ENCODE results near the gene GOLIM4. TPM values are rescaled to one million over a fixed set of nuclear protein-coding genes. Genes with fewer than 3 reads are reported as not detected.

The GOLIM4 gene
- total and polyA plus RNA-seq, 2 of the 13 experiments (the other 11 are each of a cell fraction or from before 2014, with no cell fraction given): 10.9 to 47.7 TPM

- TF ChIP-seq ZBED4 (CRISPR knock-in tag; IDR thresholded peaks at IDR 0.05; ENCODE audit: borderline replicate concordance): no peak; the same call in 1 of the 2 replicates
- no peak for TF ChIP-seq KLF12 (CRISPR knock-in tag; IDR thresholded peaks at IDR 0.05; ENCODE audit: borderline replicate concordance)
- TF ChIP-seq ZNF772 (CRISPR knock-in tag; IDR thresholded peaks at IDR 0.05): no peak
- no peak for TF ChIP-seq ZNF512 (CRISPR knock-in tag; IDR thresholded peaks at IDR 0.05)
- no peak for TF ChIP-seq DR1 (CRISPR knock-in tag; IDR thresholded peaks at IDR 0.05)
- TF ChIP-seq YEATS4 (CRISPR knock-in tag; IDR thresholded peaks at IDR 0.05; ENCODE audit: borderline replicate concordance): no peak
- no peak for TF ChIP-seq SNRNP70 (IDR thresholded peaks at IDR 0.05; ENCODE audit: low read depth, low read length)
- no peak for TF ChIP-seq TCF7 (IDR thresholded peaks at IDR 0.05; ENCODE audit: low read depth)
- no peak for TF ChIP-seq ZFP1 (CRISPR knock-in tag; IDR thresholded peaks at IDR 0.05)
- TF ChIP-seq MED13 (CRISPR knock-in tag; IDR thresholded peaks at IDR 0.05): no peak
- TF ChIP-seq ZNF616 (CRISPR knock-in tag; IDR thresholded peaks at IDR 0.05; ENCODE audit: low read depth): no peak
- TF ChIP-seq PAXIP1 (CRISPR knock-in tag; conservative IDR thresholded peaks at IDR 0.05): no peak
- TF ChIP-seq XBP1 (CRISPR knock-in tag; IDR thresholded peaks at IDR 0.05): no peak
- TF ChIP-seq ZNF550 (CRISPR knock-in tag; IDR thresholded peaks at IDR 0.05; ENCODE audit: borderline replicate concordance): no peak
- no peak for TF ChIP-seq AGO1 (IDR thresholded peaks at IDR 0.05; ENCODE audit: low read depth, low read length, poor library complexity, severe bottlenecking)
- TF ChIP-seq ZNF18 (CRISPR knock-in tag; IDR thresholded peaks at IDR 0.05; ENCODE audit: insufficient replicate concordance): no peak
- TF ChIP-seq, protein P1, sequence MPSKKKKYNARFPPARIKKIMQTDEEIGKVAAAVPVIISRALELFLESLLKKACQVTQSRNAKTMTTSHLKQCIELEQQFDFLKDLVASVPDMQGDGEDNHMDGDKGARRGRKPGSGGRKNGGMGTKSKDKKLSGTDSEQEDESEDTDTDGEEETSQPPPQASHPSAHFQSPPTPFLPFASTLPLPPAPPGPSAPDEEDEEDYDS (CRISPR knock-in tag; IDR thresholded peaks at IDR 0.05): no peak
Observed at GRCh38 chr3:168094877-168095610, 680 bp downstream of the GOLIM4 start (continued).

Measured in HepG2 (cell line).